Body of pancreas (tissue), 4 donors: ENCODE measurements around the gene TBC1D14.

Experiments
- POLR2A ChIP-seq, 3 donors: fragments of 450-650 bp; IDR thresholded peaks; one replicate each; pipeline ENCODE4 v1.6.1; 2016; ENCODE audit warnings: antibody characterized with exemption in 3 of 3, mild to moderate bottlenecking in 2 of 3
- TF ChIP-seq, protein P1 (sequence below), 7 experiments: fragments of 450-650 bp in 4 of 7; fragments of 200-600 bp in 3 of 7; sonication (generic) in 3 of 7; IDR thresholded peaks; one replicate each; pipeline ENCODE4 v1.5.1; 2016 to 2019; ENCODE audit warnings: antibody characterized with exemption in 7 of 7

DNA sequence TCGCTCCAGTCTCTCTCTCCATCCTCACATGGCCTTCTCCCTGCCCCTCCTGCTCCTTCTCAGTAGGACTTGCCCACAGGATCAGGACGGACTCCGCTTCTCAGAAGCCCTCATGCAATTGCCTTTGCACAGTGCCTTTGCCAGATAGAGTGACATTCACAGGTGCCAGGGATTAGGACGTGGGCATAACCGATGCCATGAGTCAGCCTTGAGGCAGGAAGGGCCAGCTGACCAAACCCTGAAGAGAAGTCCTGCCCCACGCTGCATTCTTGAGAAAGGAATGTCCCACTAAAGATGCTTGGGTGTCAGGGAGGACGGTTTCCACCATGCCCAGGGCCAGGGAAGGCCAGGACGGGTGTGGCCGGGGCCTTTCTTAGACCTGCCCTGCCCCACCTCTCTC, 164.8 kb downstream of the TBC1D14 start:
- TF ChIP-seq POLR2A (IDR thresholded peaks at IDR 0.05), result no peak
- TF ChIP-seq, protein P1, sequence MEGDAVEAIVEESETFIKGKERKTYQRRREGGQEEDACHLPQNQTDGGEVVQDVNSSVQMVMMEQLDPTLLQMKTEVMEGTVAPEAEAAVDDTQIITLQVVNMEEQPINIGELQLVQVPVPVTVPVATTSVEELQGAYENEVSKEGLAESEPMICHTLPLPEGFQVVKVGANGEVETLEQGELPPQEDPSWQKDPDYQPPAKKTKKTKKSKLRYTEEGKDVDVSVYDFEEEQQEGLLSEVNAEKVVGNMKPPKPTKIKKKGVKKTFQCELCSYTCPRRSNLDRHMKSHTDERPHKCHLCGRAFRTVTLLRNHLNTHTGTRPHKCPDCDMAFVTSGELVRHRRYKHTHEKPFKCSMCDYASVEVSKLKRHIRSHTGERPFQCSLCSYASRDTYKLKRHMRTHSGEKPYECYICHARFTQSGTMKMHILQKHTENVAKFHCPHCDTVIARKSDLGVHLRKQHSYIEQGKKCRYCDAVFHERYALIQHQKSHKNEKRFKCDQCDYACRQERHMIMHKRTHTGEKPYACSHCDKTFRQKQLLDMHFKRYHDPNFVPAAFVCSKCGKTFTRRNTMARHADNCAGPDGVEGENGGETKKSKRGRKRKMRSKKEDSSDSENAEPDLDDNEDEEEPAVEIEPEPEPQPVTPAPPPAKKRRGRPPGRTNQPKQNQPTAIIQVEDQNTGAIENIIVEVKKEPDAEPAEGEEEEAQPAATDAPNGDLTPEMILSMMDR (IDR thresholded peaks at IDR 0.05), result no peak
